Keratinocyte (primary cell): ENCODE measurements around the gene EFHD2. TPM values are rescaled to one million over a fixed set of nuclear protein-coding genes. Genes with fewer than 3 reads are reported as not detected.
"Not testable (repeated sequence)": the region's sequence is repeated elsewhere in the genome, so short reads cannot be mapped to it uniquely, and the experiment has no call there.

Experiments
- DNase-seq: peaks from one replicate; pipeline ENCODE4 v3.0.0-alpha.2; 2011; ENCODE audit warnings: low read depth, missing footprints, low spot score
- FAIRE-seq: peaks from 2 replicates; lab custom pipeline; 2011; peaks lifted over from hg19 to GRCh38; lab: Jason Lieb, UNC
- H2AFZ ChIP-seq: 2 replicates; pipeline ENCODE4 v1.6.0; 2012; ENCODE audit warnings: low read length, control low read depth, inconsistent platforms; ENCODE audit not compliant: control insufficient read depth
- H3K27ac ChIP-seq: 2 replicates; pipeline ENCODE4 v1.5.1; 2011; ENCODE audit warnings: low read length; ENCODE audit not compliant: control insufficient read depth, insufficient read depth
- H3K27me3 ChIP-seq: 3 replicates; pipeline ENCODE4 v1.6.0; 2011; ENCODE audit warnings: low read length; ENCODE audit not compliant: control insufficient read depth, insufficient read depth; ENCODE audit errors: extremely low read depth
- H3K36me3 ChIP-seq, 2 experiments: 2 replicates in 1 of 2; 3 replicates in 1 of 2; pipeline ENCODE4 v1.5.1; 2011; ENCODE audit warnings: low read length in 2 of 2, mild to moderate bottlenecking in 1 of 2; ENCODE audit not compliant: control insufficient read depth in 2 of 2, insufficient read depth in 2 of 2; ENCODE audit errors: extremely low read depth in 1 of 2
- H3K4me1 ChIP-seq: 3 replicates; pipeline ENCODE4 v1.5.1; 2011; ENCODE audit warnings: low read length; ENCODE audit not compliant: control insufficient read depth, insufficient read depth; ENCODE audit errors: extremely low read depth
- H3K4me2 ChIP-seq: 3 replicates; pipeline ENCODE4 v1.6.0; 2011; ENCODE audit warnings: low read depth, low read length; ENCODE audit not compliant: control insufficient read depth, insufficient read depth; ENCODE audit errors: extremely low read depth
- H3K4me3 ChIP-seq, 3 experiments: fragments of 200-600 bp in 1 of 3; sonication (generic) in 1 of 3; 2 replicates in 2 of 3; 3 replicates in 1 of 3; pipeline ENCODE4 v1.5.1; 2011 to 2016; ENCODE audit warnings: low read length in 3 of 3, mild to moderate bottlenecking in 3 of 3, control low read depth in 2 of 3, inconsistent platforms in 1 of 3, low read depth in 1 of 3, mixed read lengths in 1 of 3, mixed run types in 1 of 3, moderate library complexity in 1 of 3; ENCODE audit not compliant: control insufficient read depth in 2 of 3, insufficient read depth in 2 of 3; ENCODE audit errors: extremely low read depth in 1 of 3
- H3K79me2 ChIP-seq: 2 replicates; pipeline ENCODE4 v1.6.0; 2012; ENCODE audit warnings: low read length; ENCODE audit not compliant: control insufficient read depth, insufficient read depth
- H3K9ac ChIP-seq: 3 replicates; pipeline ENCODE4 v1.6.0; 2011; ENCODE audit warnings: low read length; ENCODE audit not compliant: control insufficient read depth, insufficient read depth; ENCODE audit errors: extremely low read depth
- H3K9me1 ChIP-seq: 3 replicates; pipeline ENCODE4 v1.6.0; 2011; ENCODE audit warnings: low read length; ENCODE audit not compliant: control insufficient read depth, insufficient read depth; ENCODE audit errors: extremely low read depth
- H3K9me3 ChIP-seq: 2 replicates; pipeline ENCODE4 v1.5.1; 2012; ENCODE audit warnings: low read depth, low read length; ENCODE audit not compliant: control insufficient read depth
- H4K20me1 ChIP-seq: 3 replicates; pipeline ENCODE4 v1.6.0; 2011; ENCODE audit warnings: low read length; ENCODE audit not compliant: control insufficient read depth, insufficient read depth; ENCODE audit errors: extremely low read depth
- CTCF ChIP-seq, 3 experiments: IDR thresholded peaks in 1 of 3; conservative IDR thresholded peaks in 1 of 3; optimal IDR thresholded peaks in 1 of 3; 2 replicates in 2 of 3; 3 replicates in 1 of 3; pipeline versions ENCODE3 to v1.5.1; 2011; ENCODE audit warnings: low read length in 3 of 3, mild to moderate bottlenecking in 3 of 3, moderate library complexity in 2 of 3, control low read depth in 1 of 3, inconsistent platforms in 1 of 3; ENCODE audit not compliant: insufficient read depth in 2 of 3; ENCODE audit errors: extremely low read depth in 1 of 3
- EZH2 ChIP-seq: IDR thresholded peaks from one replicate; pipeline ENCODE4 v1.6.1; 2012; ENCODE audit warnings: inconsistent platforms, mild to moderate bottlenecking, low read length, moderate library complexity
- dilution Hi-C: fragments of 300-500 bp; cut with MboI; formaldehyde crosslinking; loops from one replicate; pipeline ENCODE4 v1.7.0; 2020; ENCODE audit warnings: low sequenced_read_pairs; ENCODE audit not compliant: extremely low pct_ligation_motif_present
- polyA plus RNA-seq, 5 experiments: library from polyadenylated mRNA; depleted of rRNA in 3 of 5; stranded (reverse) in 3 of 5; stranded (forward) in 1 of 5; unstranded in 1 of 5; fragments of >200 nt; gene quantifications; 1 replicate in 1 of 5; 2 replicates in 3 of 5; 3 replicates in 1 of 5; pipeline versions ENCODE4 v1.2.1 to v1.2.3, GENCODE V29; 2011 to 2012; ENCODE audit warnings: missing spikeins in 2 of 5, low read depth in 1 of 5, low replicate concordance in 1 of 5

The EFHD2 gene
- polyA plus RNA-seq, 1 donor (not counting 4 experiments of a cell fraction or from before 2014, with no cell fraction given) = 47.6 TPM

GRCh38 chr1:15371610-15372545 lies 37.8 kb upstream of the EFHD2 start:
- Histone ChIP-seq H3K27ac (no peak overlapping the region), H3K4me2 (no peak overlapping the region), H3K27me3 (no peaks in the 10 kb centered on the region), H3K9me3 (no peaks in the 10 kb centered on the region), H2AFZ (no peak overlapping the region), H3K79me2 (no peaks in the 10 kb centered on the region), H3K4me1 (no peaks in the 10 kb centered on the region), H4K20me1 (no peaks in the 10 kb centered on the region), H3K4me3 (no peak overlapping the region), H3K9ac (no peak overlapping the region), H3K9me1 (no peaks in the 10 kb centered on the region), H3K36me3 (no peaks in the 10 kb centered on the region)
- FAIRE-seq = no peak
- dilution Hi-C loops = no loop called here
- DNase-seq = no peak
- TF ChIP-seq EZH2 = no peak
- TF ChIP-seq CTCF (optimal IDR thresholded peaks at IDR 0.05 in 1 of 3, IDR thresholded peaks at IDR 0.05 in 1 of 3, conservative IDR thresholded peaks at IDR 0.05 in 1 of 3; ENCODE audit: extremely low read depth in 1 of 3, insufficient read depth in 2 of 3, low read length in 3 of 3) = no peak

GRCh38 chr1:15378729-15379128 lies 31.0 kb upstream of the EFHD2 start:
- no peaks in the 10 kb centered on the region for H3K9me1 ChIP-seq
- dilution Hi-C loops = no loop called here
- H3K9ac ChIP-seq = no peak overlapping the region
- H3K36me3 ChIP-seq = no peaks in the 10 kb centered on the region
- H3K27ac ChIP-seq = no peak overlapping the region
- no peak for FAIRE-seq
- no peak overlapping the region for H2AFZ ChIP-seq
- H4K20me1 ChIP-seq = no peaks in the 10 kb centered on the region
- no peak overlapping the region for H3K4me3 ChIP-seq
- H3K4me1 ChIP-seq = no peaks in the 10 kb centered on the region
- peaks cover 7% of the 10 kb centered on the region for H3K27me3 ChIP-seq
- TF ChIP-seq EZH2 (no peak), CTCF (optimal IDR thresholded peaks at IDR 0.05 in 1 of 3, IDR thresholded peaks at IDR 0.05 in 1 of 3, conservative IDR thresholded peaks at IDR 0.05 in 1 of 3; ENCODE audit: extremely low read depth in 1 of 3, insufficient read depth in 2 of 3, low read length in 3 of 3) (no peak)
- H3K9me3 ChIP-seq = no peaks in the 10 kb centered on the region
- DNase-seq = no peak
- no peaks in the 10 kb centered on the region for H3K79me2 ChIP-seq
- H3K4me2 ChIP-seq = no peak overlapping the region

GRCh38 chr1:15379151-15379550 lies 30.5 kb upstream of the EFHD2 start:
- H3K27me3 ChIP-seq, DNase-seq, H3K9me1 ChIP-seq, H3K36me3 ChIP-seq, H3K4me3 ChIP-seq, H3K79me2 ChIP-seq, H3K4me1 ChIP-seq, H4K20me1 ChIP-seq, FAIRE-seq, H3K27ac ChIP-seq, H3K9me3 ChIP-seq, H3K4me2 ChIP-seq, H3K9ac ChIP-seq, dilution Hi-C loops, H2AFZ ChIP-seq: not testable (repeated sequence)
